ENCODE results near the gene PRLHR. TPM values are rescaled to one million over a fixed set of nuclear protein-coding genes. Genes with fewer than 3 reads are reported as not detected.
"Not testable (repeated sequence)": the region's sequence is repeated elsewhere in the genome, so short reads cannot be mapped to it uniquely, and the experiment has no call there.

PRLHR gene
- total RNA-seq = not detected

- CTCF ChIA-PET = interaction anchor here (1.0 to 1.1 kb wide), 2 partner anchors 9 to 157 kb away, joined by 3 read pairs; no protein-coding TSS in a partner anchor
- DNase-seq = peak; percentile 38
- intact Hi-C loops (cut with micrococcal nuclease) = no loop called here
- H3K4me3 Mint-ChIP-seq = no peak within 1 kb of the TSS
- peaks cover 40% of the 10 kb centered on the region for H3K27me3 Mint-ChIP-seq (ENCODE audit: low read depth)
- H3K4me1 Mint-ChIP-seq (ENCODE audit: low read depth) = peaks cover 23% of the 10 kb centered on the region
- H3K9me3 Mint-ChIP-seq = no peaks in the 10 kb centered on the region
- H3K36me3 Mint-ChIP-seq (ENCODE audit: low read depth) = no peaks in the 10 kb centered on the region
- no peak within 1 kb of the TSS for H3K27ac Mint-ChIP-seq
Observed at GRCh38 chr10:118595598-118596425, at the start of gene PRLHR. PRLHR (minus strand) TSS chr10:118595648; CDS start chr10:118595244, 404 bp downstream.

DNA sequence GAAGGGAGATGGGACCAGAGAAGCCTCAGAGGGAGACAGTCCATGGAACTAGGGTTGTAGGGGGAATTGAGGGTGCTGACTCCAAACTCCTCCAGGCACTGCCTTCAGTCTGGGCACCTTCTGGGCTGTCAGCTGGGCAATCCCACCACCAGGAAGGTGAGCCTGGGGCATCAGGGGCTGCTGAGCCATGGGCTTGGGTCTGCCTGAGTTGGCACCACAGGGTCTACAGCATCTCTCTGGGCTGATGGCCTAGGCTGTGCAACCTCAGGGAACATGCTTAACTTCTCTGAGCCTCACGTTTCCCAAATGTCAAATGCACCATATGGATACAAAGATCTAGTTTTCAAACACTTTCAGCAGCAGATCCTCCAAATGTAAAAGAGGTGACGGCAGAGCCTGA is 46.8 kb upstream of the PRLHR start:
- no peak for DNase-seq
- Mint-ChIP-seq H3K4me3 (no peak overlapping the region), H3K9me3 (peaks cover 8% of the 10 kb centered on the region), H3K27me3 (ENCODE audit: low read depth) (no peaks in the 10 kb centered on the region), H3K4me1 (ENCODE audit: low read depth) (peaks cover 5% of the 10 kb centered on the region), H3K27ac (no peak overlapping the region), H3K36me3 (ENCODE audit: low read depth) (peaks cover 2% of the 10 kb centered on the region)
- CTCF ChIA-PET = no interaction called here
- intact Hi-C loops (cut with micrococcal nuclease) = no loop called here

DNA sequence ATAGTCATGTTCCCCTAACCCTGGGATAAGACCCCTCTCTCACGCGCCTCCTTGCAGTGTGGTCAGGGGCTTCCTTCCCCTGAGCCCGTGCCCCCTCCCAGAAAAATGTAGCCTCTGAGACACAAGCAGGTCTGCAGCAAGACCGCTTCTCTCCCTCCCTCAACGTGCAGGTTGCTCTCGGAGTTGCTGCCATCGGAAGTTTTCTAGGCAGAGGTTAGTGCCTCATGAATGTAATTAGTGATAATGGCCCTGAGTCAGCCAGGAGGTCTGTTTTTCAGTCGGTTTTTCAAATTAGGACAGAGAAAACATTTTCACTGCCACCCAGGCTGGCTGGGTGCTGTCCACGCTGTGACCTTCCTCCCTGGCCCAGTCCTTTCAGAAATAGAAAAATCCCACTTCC is 43.2 kb upstream of the PRLHR start:
- Mint-ChIP-seq H3K4me1 (ENCODE audit: low read depth) (no peaks in the 10 kb centered on the region), H3K27me3 (ENCODE audit: low read depth) (no peaks in the 10 kb centered on the region), H3K9me3 (peaks cover 8% of the 10 kb centered on the region), H3K4me3 (no peak overlapping the region), H3K27ac (no peak overlapping the region), H3K36me3 (ENCODE audit: low read depth) (peaks cover 2% of the 10 kb centered on the region)
- intact Hi-C loops (cut with micrococcal nuclease) = no loop called here
- CTCF ChIA-PET = interaction anchor here (0.7 kb wide), 1 partner anchor 12 kb away, joined by 3 read pairs; no protein-coding TSS in a partner anchor
- DNase-seq = no peak

- Mint-ChIP-seq H3K4me1 (ENCODE audit: low read depth) (no peaks in the 10 kb centered on the region), H3K27me3 (ENCODE audit: low read depth) (no peaks in the 10 kb centered on the region), H3K27ac (no peak overlapping the region), H3K9me3 (peaks cover 8% of the 10 kb centered on the region), H3K36me3 (ENCODE audit: low read depth) (peaks cover 2% of the 10 kb centered on the region), H3K4me3 (no peak overlapping the region)
- intact Hi-C loops (cut with micrococcal nuclease) = no loop called here
- DNase-seq = no peak
- CTCF ChIA-PET = interaction anchor here (0.6 kb wide), 1 partner anchor 337 kb away, joined by 3 read pairs; no protein-coding TSS in a partner anchor
Observed at GRCh38 chr10:118635674-118636402, 40.4 kb upstream of the PRLHR start.

DNA sequence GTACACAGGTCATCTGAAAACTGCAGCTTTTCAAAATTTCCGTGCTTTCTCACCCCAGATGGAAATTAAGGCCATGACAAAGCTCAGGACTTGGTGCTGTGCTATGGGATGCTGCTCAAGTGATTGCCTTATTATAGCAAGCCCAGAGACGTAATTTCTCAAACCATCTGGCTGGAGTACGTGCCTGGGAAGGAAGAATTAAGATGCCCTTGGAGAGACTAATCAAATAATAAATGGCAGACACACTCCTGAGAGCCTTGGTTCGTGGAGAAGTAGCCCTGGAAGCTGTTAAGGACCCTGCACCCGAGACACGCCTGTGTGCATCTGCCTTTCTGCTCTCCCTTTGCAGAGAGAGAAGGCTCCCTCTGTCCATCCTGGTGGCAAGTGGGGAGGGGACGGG is 38.3 kb upstream of the PRLHR start:
- Mint-ChIP-seq H3K27me3 (ENCODE audit: low read depth) (no peaks in the 10 kb centered on the region), H3K4me1 (ENCODE audit: low read depth) (no peaks in the 10 kb centered on the region), H3K27ac (no peak overlapping the region), H3K9me3 (no peaks in the 10 kb centered on the region), H3K4me3 (no peak overlapping the region), H3K36me3 (ENCODE audit: low read depth) (no peaks in the 10 kb centered on the region)
- no peak for DNase-seq
- CTCF ChIA-PET = no interaction called here
- intact Hi-C loops (cut with micrococcal nuclease) = no loop called here

DNA sequence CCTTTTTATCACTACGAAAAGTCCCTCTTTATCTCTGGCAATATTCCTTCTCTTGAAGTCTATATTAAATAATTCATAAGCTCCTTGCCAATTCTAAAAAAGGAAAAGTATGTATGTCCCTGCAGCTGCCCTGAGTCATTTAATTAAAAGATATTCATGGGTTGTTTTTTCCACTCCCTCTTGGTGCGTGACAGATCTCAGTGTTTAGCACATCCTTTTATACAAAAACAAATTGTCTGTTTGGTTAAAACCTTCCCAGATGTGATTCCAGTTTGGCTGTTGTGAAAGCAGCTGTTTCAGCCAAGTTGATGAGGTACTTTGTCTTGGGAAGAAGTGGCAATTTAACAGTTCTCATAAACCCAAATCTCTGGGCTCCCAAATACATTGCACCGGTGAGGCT is 33.8 kb upstream of the PRLHR start:
- intact Hi-C loops (cut with micrococcal nuclease) = no loop called here

GRCh38 chr10:118628397-118628796 is 32.9 kb upstream of the PRLHR start:
- H3K4me3 Mint-ChIP-seq = no peak overlapping the region
- CTCF ChIA-PET = interaction anchor here (1.3 kb wide), 1 partner anchor 95 kb away, joined by 3 read pairs; no protein-coding TSS in a partner anchor
- no peak for DNase-seq
- H3K27ac Mint-ChIP-seq = no peak overlapping the region
- no peaks in the 10 kb centered on the region for H3K9me3 Mint-ChIP-seq
- intact Hi-C loops (cut with micrococcal nuclease) = no loop called here
- H3K4me1 Mint-ChIP-seq (ENCODE audit: low read depth) = no peaks in the 10 kb centered on the region
- no peaks in the 10 kb centered on the region for H3K27me3 Mint-ChIP-seq (ENCODE audit: low read depth)
- H3K36me3 Mint-ChIP-seq (ENCODE audit: low read depth) = no peaks in the 10 kb centered on the region

More for the DNA sequence above, 33.8 kb upstream of the PRLHR start:
- Mint-ChIP-seq H3K36me3 (ENCODE audit: low read depth) (no peaks in the 10 kb centered on the region), H3K4me3 (no peak overlapping the region), H3K4me1 (ENCODE audit: low read depth) (no peaks in the 10 kb centered on the region), H3K27ac (no peak overlapping the region), H3K27me3 (ENCODE audit: low read depth) (no peaks in the 10 kb centered on the region), H3K9me3 (no peaks in the 10 kb centered on the region)
- no peak for DNase-seq
- CTCF ChIA-PET = interaction anchor here (0.7 to 2.0 kb wide), 2 partner anchors 61 to 88 kb away, joined by 4 to 7 read pairs; no protein-coding TSS in a partner anchor

GRCh38 chr10:118626953-118627352 is 31.5 kb upstream of the PRLHR start:
- Mint-ChIP-seq H3K4me3 (no peak overlapping the region), H3K36me3 (ENCODE audit: low read depth) (no peaks in the 10 kb centered on the region), H3K4me1 (ENCODE audit: low read depth) (peaks cover under 1% of the 10 kb centered on the region), H3K27me3 (ENCODE audit: low read depth) (no peaks in the 10 kb centered on the region), H3K27ac (no peak overlapping the region), H3K9me3 (no peaks in the 10 kb centered on the region)
- DNase-seq = no peak
- CTCF ChIA-PET = interaction anchor here (0.5 to 1.6 kb wide), 10 partner anchors 11 to 1024 kb away, joined by 3 to 7 read pairs (median 3); partner anchors contain the start of gene BAG3
- intact Hi-C loops (cut with micrococcal nuclease) = no loop called here

DNA sequence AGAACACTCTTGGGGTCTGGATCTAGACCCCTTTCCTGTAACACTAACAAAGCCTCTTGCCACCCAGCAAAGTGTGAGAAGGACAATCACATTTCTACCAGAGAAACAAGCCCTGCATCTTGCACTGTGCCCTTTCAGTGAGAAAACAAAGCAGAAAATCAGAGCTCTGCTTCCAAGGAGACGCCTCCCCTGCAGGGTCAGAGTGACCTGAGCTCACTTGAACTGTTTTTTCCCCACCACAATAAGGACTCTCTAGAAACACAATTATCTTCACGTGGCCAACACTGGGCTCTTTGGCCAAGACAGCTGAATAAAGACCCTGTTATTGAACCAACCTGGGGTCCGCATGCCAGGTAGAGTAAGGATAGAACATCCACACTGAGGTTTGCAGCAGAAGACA is 30.1 kb upstream of the PRLHR start:
- intact Hi-C loops (cut with micrococcal nuclease) = no loop called here
- Mint-ChIP-seq H3K9me3 (no peaks in the 10 kb centered on the region), H3K36me3 (ENCODE audit: low read depth) (no peaks in the 10 kb centered on the region), H3K4me3 (no peak overlapping the region), H3K27me3 (ENCODE audit: low read depth) (no peaks in the 10 kb centered on the region), H3K27ac (no peak overlapping the region), H3K4me1 (ENCODE audit: low read depth) (peaks cover 13% of the 10 kb centered on the region)
- CTCF ChIA-PET = no interaction called here
- no peak for DNase-seq

GRCh38 chr10:118624747-118625146 is 29.3 kb upstream of the PRLHR start:
- H3K27me3 Mint-ChIP-seq (ENCODE audit: low read depth) = no peaks in the 10 kb centered on the region

DNA sequence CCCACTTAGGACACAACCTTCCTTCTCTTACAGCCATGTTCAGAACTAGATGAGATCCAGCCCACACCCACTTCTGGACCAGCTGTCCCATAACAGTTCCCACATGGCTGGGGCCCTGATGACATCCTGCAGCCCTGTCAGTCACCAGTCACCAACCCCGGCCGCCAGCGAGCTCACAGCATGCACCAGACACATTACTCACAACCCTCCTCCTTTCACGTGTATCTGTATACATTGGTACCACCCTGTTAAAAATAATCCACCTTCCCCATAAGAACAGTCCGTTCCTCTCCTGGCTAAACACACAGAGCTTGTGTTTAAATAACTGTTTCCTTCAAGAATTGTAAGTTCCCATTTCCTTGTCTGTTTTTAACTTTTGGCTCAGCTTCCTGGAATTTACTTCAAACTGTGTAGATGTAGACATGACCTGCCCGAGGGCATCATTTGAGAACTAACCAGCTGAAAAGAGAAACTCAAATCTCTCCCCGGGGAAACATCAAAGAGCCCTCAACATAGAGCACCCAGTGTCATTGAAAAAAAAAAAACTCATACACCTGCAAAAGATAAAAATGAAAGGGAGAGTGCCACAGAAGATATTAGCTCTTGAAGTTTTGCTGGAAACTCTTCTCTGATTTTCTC is 26.0 kb upstream of the PRLHR start:
- no peaks in the 10 kb centered on the region for H3K9me3 Mint-ChIP-seq
- H3K4me3 Mint-ChIP-seq = no peak overlapping the region
- CTCF ChIA-PET = interaction anchor here (0.7 to 0.8 kb wide), 2 partner anchors 11 to 12 kb away, joined by 3 read pairs; no protein-coding TSS in a partner anchor

More at GRCh38 chr10:118624747-118625146, 29.3 kb upstream of the PRLHR start:
- DNase-seq = no peak
- no peaks in the 10 kb centered on the region for H3K9me3 Mint-ChIP-seq
- CTCF ChIA-PET = no interaction called here
- no peak overlapping the region for H3K27ac Mint-ChIP-seq
- intact Hi-C loops (cut with micrococcal nuclease) = no loop called here
- no peaks in the 10 kb centered on the region for H3K36me3 Mint-ChIP-seq (ENCODE audit: low read depth)
- H3K4me3 Mint-ChIP-seq = no peak overlapping the region
- H3K4me1 Mint-ChIP-seq (ENCODE audit: low read depth) = peaks cover 13% of the 10 kb centered on the region

DNA sequence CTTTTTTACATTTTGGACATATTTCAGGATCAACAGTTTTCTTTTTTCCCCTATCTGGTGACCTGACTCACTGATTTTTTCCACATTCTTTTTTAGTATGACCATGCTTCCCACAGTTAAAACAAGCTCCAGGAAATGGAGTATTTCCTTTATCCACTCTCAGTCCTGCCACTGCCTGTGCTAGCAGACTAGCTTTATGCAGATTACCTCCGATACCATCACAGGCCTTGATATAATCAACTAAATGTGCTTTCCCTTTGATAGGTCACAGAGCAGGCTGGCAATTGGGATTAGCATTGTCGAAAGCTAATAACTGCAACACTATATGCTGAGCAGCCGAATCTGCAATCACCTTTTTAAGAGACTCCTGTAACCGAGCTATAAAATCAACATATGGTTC is 18.4 kb upstream of the PRLHR start:
- intact Hi-C loops (cut with micrococcal nuclease); H3K4me3 Mint-ChIP-seq: not testable (repeated sequence)

More for the DNA sequence above, 26.0 kb upstream of the PRLHR start:
- DNase-seq = peak; percentile 51
- peaks cover 13% of the 10 kb centered on the region for H3K4me1 Mint-ChIP-seq (ENCODE audit: low read depth)
- intact Hi-C loops (cut with micrococcal nuclease) = loop anchor here (1.0 to 2.0 kb wide), 2 partner anchors 27 to 77 kb away; no protein-coding TSS in a partner anchor
- no peaks in the 10 kb centered on the region for H3K27me3 Mint-ChIP-seq (ENCODE audit: low read depth)
- no peaks in the 10 kb centered on the region for H3K36me3 Mint-ChIP-seq (ENCODE audit: low read depth)
- H3K27ac Mint-ChIP-seq = no peak overlapping the region

More for the DNA sequence above, 18.4 kb upstream of the PRLHR start:
- H3K27ac Mint-ChIP-seq; H3K36me3 Mint-ChIP-seq (ENCODE audit: low read depth); DNase-seq; CTCF ChIA-PET; H3K27me3 Mint-ChIP-seq (ENCODE audit: low read depth); H3K4me1 Mint-ChIP-seq (ENCODE audit: low read depth): not testable (repeated sequence)
- H3K9me3 Mint-ChIP-seq = peaks cover 11% of the 10 kb centered on the region
